HG03469 (cell line): ENCODE measurements around the gene RNF208.

Source experiments
- ATAC-seq: cut with Tn5 transposase; IDR thresholded peaks from one replicate; pipeline ENCODE4 v1.9.1; 2021; ENCODE audit warnings: mild to moderate bottlenecking, moderate library complexity, moderate number of reproducible peaks; ENCODE audit not compliant: unreplicated experiment

RNF208 gene

DNA sequence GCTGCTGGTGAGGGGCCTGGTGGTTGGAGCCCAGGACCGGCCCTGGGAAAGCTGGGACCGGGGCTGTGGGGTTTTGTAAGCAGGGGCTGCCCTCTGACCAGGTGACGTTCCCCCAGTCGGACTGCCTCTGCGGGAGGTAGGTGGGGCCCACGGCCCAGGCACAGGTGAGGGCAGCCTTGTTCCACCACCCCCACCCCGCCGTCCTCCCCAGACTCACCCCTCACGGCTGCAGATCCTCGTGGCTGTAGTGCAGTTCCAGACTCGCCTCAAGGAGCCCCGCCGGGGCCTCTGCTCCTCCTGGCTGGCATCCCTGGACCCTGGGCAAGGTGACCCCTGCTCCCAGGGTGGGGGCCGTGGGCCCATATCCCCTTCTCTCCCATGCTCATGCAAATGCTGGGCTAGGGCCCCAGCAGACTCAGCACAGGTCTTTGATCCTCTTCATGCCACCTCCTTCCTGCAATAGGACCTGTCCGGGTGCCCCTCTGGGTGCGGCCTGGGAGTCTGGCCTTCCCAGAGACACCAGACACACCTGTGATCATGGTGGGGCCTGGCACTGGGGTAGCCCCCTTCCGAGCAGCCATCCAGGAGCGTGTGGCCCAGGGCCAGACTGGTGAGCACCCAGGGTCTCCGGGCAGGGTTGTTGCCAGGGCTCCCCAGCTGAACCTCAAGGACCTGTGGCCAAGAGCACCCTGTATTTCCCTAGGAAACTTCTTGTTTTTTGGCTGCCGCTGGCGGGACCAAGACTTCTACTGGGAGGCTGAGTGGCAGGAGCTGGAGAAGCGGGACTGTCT is 6.6 kb downstream of the RNF208 start:
- ATAC-seq = no peak

GRCh38 chr9:137214620-137215019 is 7.4 kb downstream of the RNF208 start:
- no peak for ATAC-seq

DNA sequence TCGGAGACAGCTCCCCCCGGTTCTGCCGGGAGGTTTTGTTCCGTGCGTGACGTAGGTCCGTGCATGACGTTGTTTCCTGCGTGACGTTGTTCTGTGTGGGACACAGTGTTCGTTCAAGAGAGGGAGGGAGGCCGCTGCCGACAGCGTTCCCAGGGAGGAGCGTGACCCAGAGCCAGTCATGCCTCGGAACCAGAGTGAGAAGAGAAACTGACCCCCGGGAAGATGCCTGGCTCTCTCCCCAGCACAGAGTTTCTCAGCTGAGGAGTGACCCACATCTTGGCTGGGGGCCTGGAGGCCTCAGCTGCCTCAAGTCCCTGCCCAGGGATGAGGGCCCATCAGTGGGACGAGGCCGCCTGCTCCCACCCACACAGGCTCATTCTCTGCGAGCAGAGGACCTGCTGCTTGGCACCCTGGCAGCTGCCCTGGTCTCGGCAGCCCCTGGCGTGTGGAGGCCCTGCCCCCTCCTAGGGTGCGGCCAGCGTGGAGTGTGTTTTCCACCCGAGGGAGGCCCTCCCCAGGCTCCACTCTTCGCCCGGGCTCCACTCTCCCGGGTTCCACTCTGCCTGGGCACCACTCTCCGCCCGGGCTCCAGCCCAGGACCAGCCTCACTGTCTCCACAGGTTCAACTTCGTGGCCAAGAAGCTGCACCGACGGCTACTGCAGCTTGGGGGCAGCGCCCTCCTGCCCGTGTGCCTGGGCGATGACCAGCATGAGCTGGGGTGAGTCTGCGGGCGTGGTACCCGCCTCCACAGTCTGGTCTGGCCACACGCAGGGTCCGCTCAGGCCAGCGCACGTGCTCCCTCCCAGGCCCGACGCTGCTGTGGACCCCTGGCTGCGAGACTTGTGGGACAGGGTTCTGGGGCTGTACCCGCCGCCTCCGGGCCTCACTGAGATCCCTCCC is 8.6 kb downstream of the RNF208 start:
- no peak for ATAC-seq

DNA sequence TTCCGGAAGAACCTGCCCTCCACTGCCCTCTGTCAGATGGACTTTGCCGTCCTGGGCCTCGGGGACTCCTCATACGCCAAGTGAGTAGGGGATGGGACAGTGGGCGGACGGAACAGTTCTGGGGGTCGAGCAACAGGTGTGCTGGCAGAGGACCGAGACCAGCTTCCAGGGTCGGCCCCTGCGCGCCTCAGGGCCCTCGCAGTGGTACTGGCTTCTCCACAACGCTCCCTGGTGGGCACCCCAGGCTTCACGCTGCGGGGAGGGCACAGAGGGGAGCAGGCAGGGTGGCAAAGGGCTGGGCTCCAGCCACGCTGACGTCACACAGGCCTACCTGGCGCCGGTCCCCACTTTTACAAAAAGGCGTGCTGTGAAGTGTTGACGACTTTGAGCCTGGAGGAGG is 9.5 kb downstream of the RNF208 start:
- ATAC-seq = no peak

DNA sequence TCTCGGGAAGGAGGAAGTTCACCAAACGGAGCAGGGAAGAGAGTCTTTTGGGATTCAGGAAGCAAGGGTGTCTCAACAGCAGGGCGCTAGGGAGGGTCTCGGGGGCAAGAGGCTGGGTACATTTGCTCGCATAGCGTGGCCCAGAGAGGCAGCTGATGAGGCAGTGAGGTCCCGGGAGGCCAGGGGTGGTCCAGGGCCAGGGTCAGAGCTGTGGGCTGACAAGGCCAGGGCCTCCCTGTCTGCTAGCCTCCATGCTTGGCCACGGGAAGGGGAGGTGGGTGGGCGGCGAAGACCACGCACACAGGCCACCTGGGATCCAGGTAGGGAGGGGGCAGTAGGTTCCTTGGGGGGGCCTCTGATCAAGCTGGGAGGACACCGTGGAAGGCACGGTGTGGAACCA is 10.5 kb downstream of the RNF208 start:
- ATAC-seq = no peak

DNA sequence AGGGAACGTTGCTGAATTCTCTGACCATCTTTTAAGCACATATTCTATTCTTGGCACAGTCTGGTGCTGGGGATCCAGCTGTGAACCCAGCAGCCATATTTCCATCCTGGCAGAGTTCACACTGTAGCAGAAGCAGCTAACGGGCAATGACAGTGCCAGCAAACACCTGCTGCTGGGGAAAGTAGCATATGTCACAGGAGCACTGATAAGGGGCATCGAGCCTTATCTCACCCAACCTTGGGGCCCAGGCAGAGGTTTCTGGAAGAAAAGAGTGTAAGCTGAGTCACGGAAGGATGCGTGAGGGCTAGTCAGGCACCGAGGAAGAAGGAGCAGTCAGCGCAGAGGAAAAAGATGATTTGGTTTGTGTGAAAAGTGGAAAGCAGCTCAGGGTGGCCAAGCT is 15.4 kb downstream of the RNF208 start:
- ATAC-seq = no peak

GRCh38 chr9:137205126-137206069 is 16.6 kb downstream of the RNF208 start, which contains the start of the genes NDOR1 and TMEM203:
Gene NDOR1 (plus strand): TSS chr9:137205700. CDS start chr9:137205778, 78 bp downstream.
Gene TMEM203 (minus strand): TSS chr9:137205648. CDS start chr9:137205414, 234 bp downstream.
- peak; percentile 36 for ATAC-seq

- no peak for ATAC-seq
These were observed 17.3 kb downstream of the RNF208 start for GRCh38 chr9:137204731-137205125.

DNA sequence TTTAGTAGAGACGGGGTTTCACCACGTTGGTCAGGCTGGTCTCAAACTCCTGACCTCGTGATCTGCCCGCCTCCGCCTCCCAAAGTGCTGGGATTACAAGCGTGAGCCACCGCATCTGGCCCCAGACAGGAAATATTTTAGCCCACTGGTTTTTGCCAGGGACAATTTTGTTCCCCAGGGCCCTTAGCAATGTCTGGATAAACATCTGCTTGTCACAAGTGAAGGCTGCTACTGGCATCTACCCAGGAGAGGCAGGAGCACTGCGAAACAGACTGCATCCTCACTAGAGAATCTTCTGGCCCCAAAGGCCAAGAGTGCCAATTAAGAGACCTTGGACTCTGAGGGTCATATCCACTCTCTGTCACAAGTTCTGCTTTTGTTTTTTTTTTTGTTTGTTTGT is 19.1 kb downstream of the RNF208 start:
- ATAC-seq = no peak

DNA sequence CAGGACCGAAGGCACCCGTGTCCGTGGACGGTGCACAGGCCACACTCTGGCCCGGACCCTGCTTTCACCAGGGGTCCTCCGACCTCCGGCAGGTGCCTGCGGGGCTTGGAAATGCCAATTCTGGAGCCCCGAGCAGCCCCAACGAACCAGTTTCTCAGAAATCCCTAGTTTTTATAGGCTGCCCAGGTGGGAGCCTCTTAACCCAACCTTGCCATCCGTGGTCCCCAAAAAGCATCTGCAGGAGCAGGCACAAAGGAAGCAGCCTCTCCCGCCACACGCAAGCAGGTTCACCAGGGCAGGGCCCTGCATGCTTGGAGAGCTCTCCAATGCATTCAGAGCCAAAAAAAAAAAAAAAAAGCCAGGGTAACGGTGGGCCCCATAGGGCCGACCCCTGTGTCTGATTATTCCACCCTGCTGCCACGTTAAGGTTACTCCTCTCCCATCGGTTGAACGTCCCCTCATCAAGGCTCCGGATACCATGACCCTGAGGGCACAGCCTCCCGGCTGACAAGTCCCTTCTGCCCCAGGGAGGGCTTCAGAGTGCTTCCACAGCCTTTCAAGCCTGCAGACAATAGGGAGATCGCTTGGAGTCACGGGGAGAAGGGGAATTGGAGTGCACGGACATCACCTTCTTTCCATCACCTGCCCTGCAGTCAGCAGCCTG is 20.7 kb downstream of the RNF208 start:
- ATAC-seq = no peak

DNA sequence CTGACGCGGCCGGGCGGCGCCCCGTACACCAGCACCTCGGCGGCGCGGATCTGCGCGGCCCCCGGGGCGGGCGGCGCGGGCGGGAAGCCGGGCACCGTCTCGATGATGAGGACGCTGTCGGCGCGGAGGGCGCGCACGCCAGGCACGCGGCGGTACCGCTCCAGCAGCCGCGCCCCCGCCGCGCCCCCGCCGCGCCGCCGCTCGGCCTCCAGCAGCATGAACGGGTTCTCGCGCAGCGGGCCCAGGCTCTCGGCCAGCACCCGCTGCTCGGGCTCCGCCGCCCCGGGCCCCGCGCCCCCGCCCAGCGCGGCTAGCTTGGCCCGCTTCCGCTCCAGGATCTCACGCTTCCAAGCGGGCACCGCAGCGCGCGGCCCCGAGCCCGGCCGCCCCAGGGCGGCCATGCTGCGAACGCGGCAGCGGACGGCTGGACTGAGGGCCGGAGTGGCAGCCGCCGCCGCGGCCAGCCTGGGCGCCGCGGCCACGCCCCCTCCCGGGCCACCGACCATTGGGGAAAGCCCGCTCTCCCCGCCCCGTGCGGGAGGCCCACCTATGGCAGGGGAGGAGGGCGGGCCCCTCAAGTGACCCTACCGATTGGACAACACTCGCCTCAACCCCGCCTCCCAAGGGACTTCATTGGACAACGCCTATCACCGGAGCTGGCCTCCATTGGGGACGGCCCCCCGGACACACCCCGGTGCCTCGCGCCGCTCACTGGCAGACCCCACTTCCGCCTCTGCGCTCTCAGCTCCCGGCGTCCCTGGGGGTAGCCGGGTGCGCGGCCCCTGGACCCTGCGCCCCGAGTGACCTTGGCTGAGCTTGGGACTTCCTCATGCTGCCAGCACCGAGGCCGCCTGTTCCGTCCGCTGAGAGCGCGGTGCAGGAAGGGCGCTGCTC is 21.5 kb downstream of the RNF208 start, which contains the start of gene TPRN:
Gene TPRN (minus strand): TSS at position 431 of the 894 bp plus-strand sequence. CDS start 30 bp downstream, at position 401.
- ATAC-seq = peak; percentile 61

DNA sequence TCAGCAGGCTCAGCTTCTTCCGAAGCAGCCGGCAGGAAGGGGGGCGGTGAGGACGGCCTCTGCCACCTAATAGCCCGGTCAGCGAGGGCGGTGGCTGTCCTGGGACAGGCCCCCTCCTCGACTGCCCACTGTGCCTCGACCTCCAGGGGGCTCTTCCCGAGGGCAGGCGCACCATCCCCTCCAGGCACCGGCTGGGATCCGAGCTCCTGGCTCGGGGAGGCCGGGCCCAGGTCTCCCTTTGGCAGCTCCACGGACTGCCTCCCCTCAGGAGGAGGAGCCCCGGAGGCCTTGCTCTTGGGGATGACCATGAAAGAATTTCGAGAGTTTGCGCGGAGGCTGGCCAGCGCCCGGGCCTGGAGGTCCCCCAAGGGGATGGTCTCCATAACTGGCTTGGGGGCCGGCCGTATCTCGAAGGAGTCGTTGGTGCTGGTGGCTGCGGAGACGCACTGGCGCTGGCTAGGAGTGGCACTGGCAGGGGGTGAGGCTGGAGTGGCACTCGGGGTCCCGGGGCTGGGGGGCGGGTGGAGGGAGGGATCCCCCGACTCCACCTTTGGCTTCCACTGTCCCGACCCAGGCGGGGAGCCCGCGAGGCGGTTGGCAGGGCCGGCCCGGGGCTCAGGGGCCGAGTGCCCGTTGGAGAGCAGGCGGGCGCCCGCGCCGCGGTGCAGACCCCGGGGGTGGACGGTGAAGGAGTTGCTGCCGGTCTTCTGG is 22.5 kb downstream of the RNF208 start:
- ATAC-seq = no peak

DNA sequence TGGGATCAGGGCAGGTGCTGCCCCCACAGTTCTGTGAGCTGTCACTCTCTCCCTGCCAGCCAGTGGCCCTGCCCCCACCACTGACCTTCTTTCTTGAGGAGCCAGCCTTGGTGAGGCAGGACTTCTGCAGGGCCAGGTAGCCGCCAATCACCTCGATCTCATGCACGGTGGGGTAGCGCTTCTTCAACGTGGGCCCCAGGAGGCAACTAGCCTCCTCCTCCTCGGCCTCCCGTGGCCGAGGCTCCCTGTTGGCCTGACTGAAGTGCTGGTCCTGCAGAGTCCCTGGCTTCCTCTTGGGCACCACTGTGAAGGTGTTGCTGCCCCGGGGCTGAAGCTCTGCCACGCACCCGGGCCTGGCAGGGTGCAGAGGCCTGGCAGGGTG is 23.1 kb downstream of the RNF208 start:
- no peak for ATAC-seq

DNA sequence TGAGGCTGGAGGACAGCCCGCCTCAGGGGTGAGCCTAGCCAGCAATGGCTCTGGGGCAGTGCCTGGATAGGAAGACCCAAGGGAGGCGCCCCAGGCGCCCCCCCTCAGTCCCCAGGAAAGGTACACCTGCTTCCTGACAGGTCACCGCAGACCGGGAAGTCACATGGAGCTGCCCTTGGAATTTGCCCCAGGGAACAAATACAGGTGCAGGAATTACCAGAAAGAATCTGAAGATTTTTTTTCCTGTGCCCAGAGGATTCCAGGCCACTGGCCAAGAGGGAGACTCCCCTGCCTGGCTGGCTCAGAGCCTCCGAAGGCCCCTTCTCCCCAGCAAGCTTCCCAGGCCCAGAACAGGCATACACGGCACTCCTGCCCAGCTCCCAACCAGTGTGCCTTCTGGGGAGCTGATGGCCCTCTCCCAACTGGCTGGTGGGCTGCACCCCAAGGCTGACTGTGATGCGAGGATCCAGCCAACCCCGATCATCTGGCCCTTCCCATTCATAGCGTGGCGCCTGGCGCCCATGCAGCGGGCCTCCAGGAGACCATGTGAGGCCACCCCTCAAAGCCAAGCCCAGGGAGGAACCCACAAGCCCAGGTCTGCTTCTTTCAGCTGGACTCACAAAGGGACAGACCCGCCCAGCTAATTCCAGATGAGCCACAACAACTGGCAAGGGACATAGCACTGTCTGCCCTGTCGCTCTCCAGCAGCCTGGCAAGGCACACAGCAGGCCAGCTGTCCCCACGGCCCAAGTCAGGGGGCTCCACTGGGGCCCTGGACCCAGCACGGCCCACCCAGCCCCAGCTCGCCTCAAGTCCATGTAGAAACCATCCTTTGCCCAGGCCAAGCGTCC is 23.8 kb downstream of the RNF208 start:
- ATAC-seq = no peak

DNA sequence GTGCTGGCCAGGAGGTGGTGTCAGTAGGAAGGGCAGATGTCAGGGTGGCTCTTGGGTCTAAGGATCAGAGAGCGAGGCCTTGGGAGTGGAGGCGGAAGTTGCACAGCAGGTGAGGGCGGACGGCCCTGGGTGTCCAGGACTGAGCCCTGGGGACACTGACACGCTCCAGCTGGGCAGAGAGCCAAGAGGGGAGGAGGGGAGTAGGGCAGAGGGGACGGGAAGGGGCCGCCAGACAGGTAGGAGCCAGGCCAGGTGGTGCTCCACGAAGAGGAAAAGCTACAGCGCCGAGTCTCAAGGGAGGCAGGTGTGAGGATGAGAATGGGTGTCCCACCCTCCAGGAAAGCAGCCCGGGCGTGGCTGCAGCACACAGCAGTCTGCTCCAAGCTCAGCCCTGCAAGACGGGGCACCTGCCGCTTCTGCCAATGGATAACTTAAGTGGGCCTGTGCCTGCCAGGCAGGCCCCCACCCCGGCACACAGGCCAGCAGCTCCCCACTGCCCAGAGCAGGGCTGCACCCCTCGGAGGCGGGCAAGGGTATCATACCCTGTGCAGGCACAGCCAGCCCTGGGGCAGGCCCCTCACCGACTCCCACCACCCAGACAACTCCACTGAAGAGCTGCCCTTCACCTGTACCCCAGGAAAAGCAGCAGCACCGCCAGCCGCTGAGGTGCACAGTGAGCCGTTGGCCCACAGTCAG is 26.4 kb downstream of the RNF208 start:
- ATAC-seq = no peak

DNA sequence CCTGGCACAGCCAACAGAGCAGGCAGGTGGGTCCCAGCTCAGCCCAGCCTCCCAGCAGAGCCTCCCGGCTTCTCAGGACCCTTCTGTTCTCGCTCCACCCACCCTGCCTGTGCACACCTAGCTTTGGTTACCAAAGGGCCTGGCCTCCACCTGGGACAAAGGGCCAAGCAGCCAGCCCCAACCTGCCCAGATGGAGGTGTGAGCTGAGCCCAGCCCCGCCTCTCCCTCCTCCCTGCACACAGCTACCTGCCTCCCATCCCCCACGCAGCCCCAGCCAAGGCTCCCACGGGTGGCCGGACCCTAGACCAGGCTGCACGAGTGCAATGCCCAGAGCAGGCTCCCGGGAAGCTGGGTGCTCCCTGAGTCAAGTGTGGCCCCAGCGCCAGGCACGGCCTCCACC is 27.1 kb downstream of the RNF208 start:
- ATAC-seq = no peak

GRCh38 chr9:137194388-137194787 is 27.7 kb downstream of the RNF208 start:
- no peak for ATAC-seq
